HepG2 (cell line): ENCODE measurements around the gene UBR1. TPM values are rescaled to one million over a fixed set of nuclear protein-coding genes. Genes with fewer than 3 reads are reported as not detected.

ENCODE experiments used
- ATAC-seq: fragments of 200-7000 bp; cut with Tn5 transposase; 3 replicates; pipeline ENCODE4 v1.9.1; 2020; ENCODE audit warnings: mild to moderate bottlenecking, moderate library complexity
- BruUV-seq: library from RNA; stranded (reverse); fragments of 400-500 nt; replicated peaks from 2 replicates; lab custom pipeline; 2021; lab: Mats Ljungman, UMichigan
- CTCF ChIA-PET: fragments of 300-600 bp; formaldehyde crosslinking; extraction: SDS; loops from one replicate; lab custom pipeline; 2021; ENCODE audit warnings: low total read pairs, inconsistent platforms, low intra/inter-chr PET ratio; lab: Yijun Ruan, JAX
- POLR2A ChIA-PET: fragments of 350-600 bp; sonication (Branson Sonifier 250); formaldehyde crosslinking; loops from one replicate; lab custom pipeline; 2020; ENCODE audit warnings: antibody characterized with exemption, inconsistent platforms; lab: Yijun Ruan, JAX
- DNase-seq: peaks from one replicate; pipeline ENCODE4 v3.0.0-alpha.2; 2015; ENCODE audit warnings: low spot score
- FAIRE-seq: peaks from 3 replicates; lab custom pipeline; 2011; peaks lifted over from hg19 to GRCh38; lab: Jason Lieb, UNC
- H2AFZ ChIP-seq: one replicate; pipeline ENCODE4 v1.6.1; 2011; ENCODE audit warnings: low read length, inconsistent platforms
- H3K27ac ChIP-seq: fragments of 300-600 bp; 3 replicates; pipeline ENCODE4 v1.8.0; 2011; ENCODE audit warnings: mixed run types, mild to moderate bottlenecking, mixed read lengths, low read length, inconsistent platforms; ENCODE audit not compliant: insufficient read depth; ENCODE audit errors: extremely low read length
- H3K27me3 ChIP-seq, 2 experiments: fragments of 200-600 bp in 1 of 2; 2 replicates in 1 of 2; 3 replicates in 1 of 2; pipeline versions ENCODE4 v1.6.0 to v1.8.0; 2011; ENCODE audit warnings: low read length in 2 of 2, mild to moderate bottlenecking in 2 of 2, moderate library complexity in 2 of 2, inconsistent platforms in 1 of 2; ENCODE audit not compliant: insufficient read depth in 2 of 2, control insufficient read depth in 1 of 2
- H3K36me3 ChIP-seq, 2 experiments: fragments of 200-600 bp in 1 of 2; replicated peaks in 1 of 2; 2 replicates in 1 of 2; 3 replicates in 1 of 2; pipeline versions ENCODE4 v1.5.1 to v1.8.0; 2011; ENCODE audit warnings: low read length in 2 of 2, inconsistent platforms in 1 of 2; ENCODE audit not compliant: insufficient read depth in 2 of 2, control insufficient read depth in 1 of 2
- H3K4me1 ChIP-seq: 2 replicates; pipeline ENCODE4 v1.5.1; 2012; ENCODE audit warnings: low read length, inconsistent platforms; ENCODE audit not compliant: insufficient read depth
- H3K4me2 ChIP-seq: 2 replicates; pipeline ENCODE4 v1.6.0; 2011; ENCODE audit warnings: low read depth, low read length, inconsistent platforms
- H3K4me3 ChIP-seq, 3 experiments: fragments of 200-600 bp in 1 of 3; sonication (generic), shearing (Covaris generic) in 1 of 3; replicated peaks in 1 of 3; 2 replicates each; pipeline ENCODE4 v1.5.1; 2011 to 2016; ENCODE audit warnings: low read length in 3 of 3, inconsistent platforms in 2 of 3, low read depth in 2 of 3, mild to moderate bottlenecking in 2 of 3, control low read depth in 1 of 3, mixed read lengths in 1 of 3; ENCODE audit not compliant: insufficient read depth in 1 of 3
- H3K79me2 ChIP-seq: one replicate; pipeline ENCODE4 v1.6.1; 2011; ENCODE audit warnings: low read length, inconsistent platforms; ENCODE audit not compliant: insufficient read depth
- H3K9ac ChIP-seq: 2 replicates; pipeline ENCODE4 v1.6.0; 2011; ENCODE audit warnings: mild to moderate bottlenecking, low read depth, low read length, inconsistent platforms; ENCODE audit not compliant: insufficient read depth
- H3K9me3 ChIP-seq: 2 replicates; pipeline ENCODE4 v1.5.1; 2012; ENCODE audit warnings: mild to moderate bottlenecking, low read length
- H4K20me1 ChIP-seq: 2 replicates; pipeline ENCODE4 v1.6.0; 2011; ENCODE audit warnings: inconsistent platforms, mild to moderate bottlenecking, low read length, moderate library complexity; ENCODE audit not compliant: insufficient read depth
- ARID5B ChIP-seq: IDR thresholded peaks from 2 replicates; pipeline ENCODE4 v1.4.0; 2020; ENCODE audit warnings: mild to moderate bottlenecking, missing genetic modification reagents
- ATAD3A ChIP-seq: sonication (generic); formaldehyde crosslinking; IDR thresholded peaks from 2 replicates; pipeline ENCODE4 v1.4.0; 2020; ENCODE audit warnings: missing genetic modification reagents
- BHLHE40 ChIP-seq: IDR thresholded peaks from 2 replicates; pipeline ENCODE4 v1.6.1; 2011; ENCODE audit warnings: low read length, improper control_type of control experiment
- CEBPG ChIP-seq: IDR thresholded peaks from 2 replicates; pipeline ENCODE4 v1.6.1; 2016
- HOXA5 ChIP-seq: sonication (generic); formaldehyde crosslinking; IDR thresholded peaks from 2 replicates; pipeline ENCODE4 v1.4.0; 2020; ENCODE audit warnings: missing genetic modification reagents
- JARID2 ChIP-seq: sonication (generic); formaldehyde crosslinking; IDR thresholded peaks from 2 replicates; pipeline ENCODE4 v1.8.1; 2023; ENCODE audit warnings: missing genetic modification reagents, inconsistent platforms; ENCODE audit not compliant: insufficient replicate concordance
- MNT ChIP-seq: fragments of 450-650 bp; IDR thresholded peaks from 2 replicates; pipeline ENCODE4 v1.6.1; 2016
- SAFB2 ChIP-seq: sonication (generic); formaldehyde crosslinking; IDR thresholded peaks from 2 replicates; pipeline ENCODE4 v1.5.1; 2020; ENCODE audit warnings: missing genetic modification reagents, low read depth, mild to moderate bottlenecking, borderline replicate concordance
- TAF15 ChIP-seq: fragments of 200-400 bp; formaldehyde crosslinking; IDR thresholded peaks from one replicate; pipeline ENCODE4 v1.6.1; 2018; ENCODE audit warnings: mild to moderate bottlenecking, low read depth, low read length; ENCODE audit not compliant: poor library complexity, severe bottlenecking
- TEF ChIP-seq: sonication (generic); formaldehyde crosslinking; IDR thresholded peaks from 2 replicates; pipeline ENCODE4 v1.5.0; 2020; ENCODE audit warnings: missing genetic modification reagents
- ZBTB21 ChIP-seq: sonication (generic); formaldehyde crosslinking; IDR thresholded peaks from 2 replicates; pipeline ENCODE4 v1.4.0; 2020; ENCODE audit warnings: missing genetic modification reagents
- ZFP36L2 ChIP-seq: sonication (generic); formaldehyde crosslinking; IDR thresholded peaks from 2 replicates; pipeline ENCODE4 v1.4.0; 2020; ENCODE audit warnings: missing genetic modification reagents
- ZNF136 ChIP-seq: sonication (generic); formaldehyde crosslinking; IDR thresholded peaks from 2 replicates; pipeline ENCODE4 v1.8.1; 2022; ENCODE audit warnings: low read depth, mild to moderate bottlenecking, moderate library complexity, missing genetic modification reagents
- ZNF383 ChIP-seq: sonication (generic); formaldehyde crosslinking; IDR thresholded peaks from 2 replicates; pipeline ENCODE4 v1.4.0; 2020; ENCODE audit warnings: missing genetic modification reagents, mild to moderate bottlenecking, borderline replicate concordance
- ZNF552 ChIP-seq: sonication (generic); formaldehyde crosslinking; IDR thresholded peaks from 2 replicates; pipeline ENCODE4 v1.9.0; 2022; ENCODE audit warnings: missing genetic modification reagents, mild to moderate bottlenecking, borderline replicate concordance
- ZNF639 ChIP-seq: conservative IDR thresholded peaks from 2 replicates; pipeline ENCODE4 v1.6.1; 2018; ENCODE audit warnings: missing genetic modification reagents
- ZSCAN30 ChIP-seq: sonication (generic); formaldehyde crosslinking; IDR thresholded peaks from 2 replicates; pipeline ENCODE4 v1.5.0; 2020; ENCODE audit warnings: mild to moderate bottlenecking, missing genetic modification reagents
- WGBS: methylation state at CpG from one replicate; pipeline ENCODE4 v1.1.6; 2017; ENCODE audit warnings: low lambda C conversion rate; 5-methylcytosine and 5-hydroxymethylcytosine counted together
- in situ Hi-C: cut with HindIII; loops from 2 replicates; pipeline ENCODE4 v1.10.0; 2017; ENCODE audit warnings: low pct_unique_long_range_greater_than_20kb; ENCODE audit not compliant: extremely low pct_ligation_motif_present
- intact Hi-C: fragments of 100-400 bp; cut with micrococcal nuclease; formaldehyde crosslinking; loops from one replicate; pipeline ENCODE4 v1.10.0; 2022; ENCODE audit not compliant: unreplicated experiment
- polyA plus RNA-seq, 8 experiments: library from polyadenylated mRNA; depleted of rRNA in 3 of 8; stranded (reverse) in 7 of 8; unstranded in 1 of 8; fragments of >200 nt; fragmentation: Illumina TruSeq in 4 of 8; extraction: Trizol in 4 of 8; gene quantifications; 2 replicates each; pipeline versions ENCODE4 v1.2.1 to v1.2.3, GENCODE V29; 2011 to 2016; ENCODE audit warnings: low read depth in 4 of 8, missing spikeins in 1 of 8, mixed read lengths in 1 of 8; ENCODE audit not compliant: insufficient read depth in 1 of 8
- total RNA-seq, 5 experiments: library from RNA; depleted of rRNA; stranded (reverse); fragments of >200 nt; fragmentation: Illumina TruSeq; extraction: Trizol; gene quantifications; 2 replicates each; pipeline ENCODE4 v1.2.3, GENCODE V29; 2016; ENCODE audit warnings: low read depth in 1 of 5

The UBR1 gene
- total and polyA plus RNA-seq, 2 of the 13 experiments (the other 11 are each of a cell fraction or from before 2014, with no cell fraction given): 6.4 to 18.0 TPM

- FAIRE-seq (no peak), ATAC-seq (no peak), DNase-seq (no peak)
- BruUV-seq: no TSS peak
- H3K4me1 ChIP-seq: no peaks in the 10 kb centered on the region
- ChIA-PET POLR2A (no interaction called here), CTCF (no interaction called here)
- in situ Hi-C loops: no loop called here
- no peak overlapping the region for H3K4me2 ChIP-seq
- TF ChIP-seq TEF (CRISPR knock-in tag): no peak
- no peak for TF ChIP-seq ZNF639
- no peak for TF ChIP-seq HOXA5 (CRISPR knock-in tag)
- TF ChIP-seq ZNF383 (CRISPR knock-in tag): no peak
- TF ChIP-seq CEBPG (CRISPR knock-in tag): no peak
- TF ChIP-seq SAFB2 (CRISPR knock-in tag): no peak
- TF ChIP-seq TAF15: no peak
- no peak for TF ChIP-seq ATAD3A (CRISPR knock-in tag)
- TF ChIP-seq ZNF136 (CRISPR knock-in tag): no peak
- no peak for TF ChIP-seq ARID5B (CRISPR knock-in tag)
- no peak for TF ChIP-seq MNT
- no peak for TF ChIP-seq ZFP36L2 (CRISPR knock-in tag)
- no peak for TF ChIP-seq BHLHE40
- no peak for TF ChIP-seq JARID2 (CRISPR knock-in tag)
- TF ChIP-seq ZNF552 (CRISPR knock-in tag): no peak
- no peak for TF ChIP-seq ZSCAN30 (CRISPR knock-in tag)
- no peak for TF ChIP-seq ZBTB21
- no peaks in the 10 kb centered on the region for H4K20me1 ChIP-seq
- H3K27ac ChIP-seq: no peak overlapping the region
- H3K9ac ChIP-seq: no peak overlapping the region
- no peak overlapping the region for H2AFZ ChIP-seq
- H3K27me3 ChIP-seq: no peaks in the 10 kb centered on the region
- H3K4me3 ChIP-seq: no peak overlapping the region
- intact Hi-C loops: no loop called here
- no peaks in the 10 kb centered on the region for H3K79me2 ChIP-seq
- H3K9me3 ChIP-seq: no peaks in the 10 kb centered on the region
- WGBS: 94% methylated on average over 4 of the region's 4 CpGs
- H3K36me3 ChIP-seq: peaks cover 7 to 58% of the 10 kb centered on the region in 2 experiments; a peak in 4 of 5 replicates
These were observed 35.6 kb downstream of the UBR1 start for GRCh38 chr15:43070249-43070648.
